HEK293 (cell line): ENCODE data around the gene PRKG1.

Experiments
- CTCF ChIA-PET: fragments of 350-600 bp; formaldehyde crosslinking; extraction: SDS; loops from one replicate; lab custom pipeline; 2021; ENCODE audit warnings: antibody characterized with exemption; lab: Yijun Ruan, JAX
- POLR2A ChIA-PET: fragments of 300-600 bp; formaldehyde crosslinking; extraction: SDS; loops from one replicate; lab custom pipeline; 2020; ENCODE audit warnings: antibody characterized with exemption, inconsistent platforms; lab: Yijun Ruan, JAX
- H3K27ac ChIP-seq: fragments of 200-500 bp; sonication (Bioruptor generic); 2 replicates; pipeline ENCODE4 v1.5.1; 2014; ENCODE audit warnings: low read depth, low read length, control low read depth, inconsistent platforms; ENCODE audit errors: extremely low read depth
- H3K36me3 ChIP-seq, 2 experiments: fragments of 200-500 bp in 1 of 2; sonication (Bioruptor generic) in 1 of 2; 1 replicate in 1 of 2; 2 replicates in 1 of 2; pipeline ENCODE4 v1.5.1; 2014 to 2017; ENCODE audit warnings: inconsistent platforms in 2 of 2, low read length in 2 of 2; ENCODE audit not compliant: control insufficient read depth in 2 of 2, insufficient read depth in 1 of 2
- H3K4me1 ChIP-seq: fragments of 200-500 bp; sonication (Bioruptor generic); 2 replicates; pipeline ENCODE4 v1.5.1; 2014; ENCODE audit warnings: mild to moderate bottlenecking, low read length, inconsistent platforms; ENCODE audit not compliant: control insufficient read depth, insufficient read depth
- H3K4me3 ChIP-seq: 2 replicates; pipeline ENCODE4 v1.5.1; 2011; ENCODE audit warnings: low read depth, mild to moderate bottlenecking, control low read depth, low read length, moderate library complexity
- H3K9me3 ChIP-seq: fragments of 200-500 bp; sonication (Bioruptor generic); 2 replicates; pipeline ENCODE4 v1.5.1; 2014; ENCODE audit warnings: low read depth, low read length, inconsistent platforms; ENCODE audit not compliant: control insufficient read depth, insufficient read depth
- ZNF138 ChIP-seq: fragments of 450-650 bp; formaldehyde crosslinking; IDR thresholded peaks from 2 replicates; pipeline ENCODE4 v1.5.1; 2016; ENCODE audit warnings: missing biosample characterization, missing genetic modification characterization, borderline replicate concordance
- ZNF24 ChIP-seq: fragments of 450-650 bp; formaldehyde crosslinking; IDR thresholded peaks from 2 replicates; pipeline ENCODE4 v1.5.1; 2016; ENCODE audit warnings: missing biosample characterization, missing genetic modification characterization
- ZNF311 ChIP-seq: fragments of 450-650 bp; formaldehyde crosslinking; IDR thresholded peaks from 2 replicates; pipeline ENCODE4 v1.5.1; 2017; ENCODE audit warnings: missing biosample characterization, missing genetic modification characterization, borderline replicate concordance
- ZNF510 ChIP-seq: fragments of 450-650 bp; formaldehyde crosslinking; IDR thresholded peaks from 2 replicates; pipeline ENCODE4 v1.5.1; 2018; ENCODE audit warnings: mild to moderate bottlenecking, missing genetic modification characterization, missing biosample characterization; ENCODE audit not compliant: insufficient replicate concordance
- ZNF560 ChIP-seq: fragments of 450-650 bp; formaldehyde crosslinking; IDR thresholded peaks from 2 replicates; pipeline ENCODE4 v1.5.1; 2017; ENCODE audit warnings: missing biosample characterization, missing genetic modification characterization, borderline replicate concordance
- ZNF654 ChIP-seq: fragments of 450-650 bp; formaldehyde crosslinking; IDR thresholded peaks from 2 replicates; pipeline ENCODE4 v1.5.1; 2016; ENCODE audit warnings: low read depth, missing biosample characterization, missing genetic modification characterization
- ZSCAN30 ChIP-seq: fragments of 450-650 bp; IDR thresholded peaks from 2 replicates; pipeline ENCODE4 v1.5.1; 2018; ENCODE audit warnings: missing biosample characterization, mild to moderate bottlenecking, missing genetic modification characterization, moderate library complexity
- TF ChIP-seq, protein P1 (sequence below): fragments of 450-650 bp; formaldehyde crosslinking; conservative IDR thresholded peaks from 2 replicates; pipeline ENCODE4 v1.5.1; 2016; ENCODE audit warnings: low read depth, missing biosample characterization, missing genetic modification characterization
- TF ChIP-seq, protein P2 (sequence below): fragments of 450-650 bp; formaldehyde crosslinking; IDR thresholded peaks from 2 replicates; pipeline ENCODE4 v1.5.1; 2016; ENCODE audit warnings: missing biosample characterization, missing genetic modification characterization
- TF ChIP-seq, protein P3 (sequence below): fragments of 450-650 bp; formaldehyde crosslinking; IDR thresholded peaks from 2 replicates; pipeline ENCODE4 v1.5.1; 2016; ENCODE audit warnings: missing biosample characterization, missing genetic modification characterization
- TF ChIP-seq, protein P4 (sequence below): fragments of 450-650 bp; formaldehyde crosslinking; IDR thresholded peaks from 2 replicates; pipeline ENCODE4 v1.5.1; 2017; ENCODE audit warnings: missing biosample characterization, missing genetic modification characterization

Gene PRKG1

DNA sequence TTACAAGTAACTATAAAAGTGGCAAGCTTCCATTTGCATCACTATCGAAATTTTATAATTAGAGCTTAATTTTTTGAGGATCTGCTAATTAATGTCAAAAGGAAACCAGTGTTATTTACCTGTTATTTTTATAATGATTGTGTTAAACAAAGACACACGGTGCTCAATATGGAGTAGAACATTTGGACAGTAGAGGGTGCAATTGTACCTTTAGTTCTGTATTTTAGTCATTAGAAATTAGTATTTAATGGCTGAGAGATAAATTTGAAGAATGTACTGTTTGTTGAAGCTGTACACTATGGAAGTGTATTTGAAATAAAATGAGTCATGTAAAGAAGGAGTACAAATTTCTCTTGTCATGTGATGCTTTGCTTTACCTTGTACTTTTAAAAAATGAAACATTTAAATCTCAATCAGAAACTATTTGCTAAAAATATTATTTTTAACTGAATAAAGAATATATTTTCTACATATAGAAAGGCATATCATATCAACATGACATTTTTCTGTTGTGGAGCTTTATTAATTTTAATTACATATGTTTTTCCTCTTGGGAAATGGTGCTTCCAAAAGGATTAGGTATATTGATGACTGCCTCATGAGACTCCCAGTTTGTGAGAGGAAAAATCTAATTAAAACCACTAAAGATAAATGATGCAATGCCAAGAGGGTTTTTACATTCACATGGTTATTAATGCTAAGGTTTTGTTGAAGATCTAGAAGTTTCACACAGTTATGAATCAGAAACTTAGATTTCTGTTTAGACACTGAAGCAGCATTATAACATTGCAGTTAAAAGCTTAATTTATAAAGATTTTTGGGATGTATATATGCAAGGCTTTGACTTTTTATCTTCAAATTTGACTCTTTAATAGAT is 10.4 kb upstream of the PRKG1 start:
- TF ChIP-seq ZSCAN30 (tag by site-specific recombination) (no peak), ZNF654 (peak; percentile 79)
- TF ChIP-seq, protein P1, sequence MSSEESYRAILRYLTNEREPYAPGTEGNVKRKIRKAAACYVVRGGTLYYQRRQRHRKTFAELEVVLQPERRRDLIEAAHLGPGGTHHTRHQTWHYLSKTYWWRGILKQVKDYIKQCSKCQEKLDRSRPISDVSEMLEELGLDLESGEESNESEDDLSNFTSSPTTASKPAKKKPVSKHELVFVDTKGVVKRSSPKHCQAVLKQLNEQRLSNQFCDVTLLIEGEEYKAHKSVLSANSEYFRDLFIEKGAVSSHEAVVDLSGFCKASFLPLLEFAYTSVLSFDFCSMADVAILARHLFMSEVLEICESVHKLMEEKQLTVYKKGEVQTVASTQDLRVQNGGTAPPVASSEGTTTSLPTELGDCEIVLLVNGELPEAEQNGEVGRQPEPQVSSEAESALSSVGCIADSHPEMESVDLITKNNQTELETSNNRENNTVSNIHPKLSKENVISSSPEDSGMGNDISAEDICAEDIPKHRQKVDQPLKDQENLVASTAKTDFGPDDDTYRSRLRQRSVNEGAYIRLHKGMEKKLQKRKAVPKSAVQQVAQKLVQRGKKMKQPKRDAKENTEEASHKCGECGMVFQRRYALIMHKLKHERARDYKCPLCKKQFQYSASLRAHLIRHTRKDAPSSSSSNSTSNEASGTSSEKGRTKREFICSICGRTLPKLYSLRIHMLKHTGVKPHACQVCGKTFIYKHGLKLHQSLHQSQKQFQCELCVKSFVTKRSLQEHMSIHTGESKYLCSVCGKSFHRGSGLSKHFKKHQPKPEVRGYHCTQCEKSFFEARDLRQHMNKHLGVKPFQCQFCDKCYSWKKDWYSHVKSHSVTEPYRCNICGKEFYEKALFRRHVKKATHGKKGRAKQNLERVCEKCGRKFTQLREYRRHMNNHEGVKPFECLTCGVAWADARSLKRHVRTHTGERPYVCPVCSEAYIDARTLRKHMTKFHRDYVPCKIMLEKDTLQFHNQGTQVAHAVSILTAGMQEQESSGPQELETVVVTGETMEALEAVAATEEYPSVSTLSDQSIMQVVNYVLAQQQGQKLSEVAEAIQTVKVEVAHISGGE (tag by site-specific recombination), result no peak
- TF ChIP-seq, protein P2, sequence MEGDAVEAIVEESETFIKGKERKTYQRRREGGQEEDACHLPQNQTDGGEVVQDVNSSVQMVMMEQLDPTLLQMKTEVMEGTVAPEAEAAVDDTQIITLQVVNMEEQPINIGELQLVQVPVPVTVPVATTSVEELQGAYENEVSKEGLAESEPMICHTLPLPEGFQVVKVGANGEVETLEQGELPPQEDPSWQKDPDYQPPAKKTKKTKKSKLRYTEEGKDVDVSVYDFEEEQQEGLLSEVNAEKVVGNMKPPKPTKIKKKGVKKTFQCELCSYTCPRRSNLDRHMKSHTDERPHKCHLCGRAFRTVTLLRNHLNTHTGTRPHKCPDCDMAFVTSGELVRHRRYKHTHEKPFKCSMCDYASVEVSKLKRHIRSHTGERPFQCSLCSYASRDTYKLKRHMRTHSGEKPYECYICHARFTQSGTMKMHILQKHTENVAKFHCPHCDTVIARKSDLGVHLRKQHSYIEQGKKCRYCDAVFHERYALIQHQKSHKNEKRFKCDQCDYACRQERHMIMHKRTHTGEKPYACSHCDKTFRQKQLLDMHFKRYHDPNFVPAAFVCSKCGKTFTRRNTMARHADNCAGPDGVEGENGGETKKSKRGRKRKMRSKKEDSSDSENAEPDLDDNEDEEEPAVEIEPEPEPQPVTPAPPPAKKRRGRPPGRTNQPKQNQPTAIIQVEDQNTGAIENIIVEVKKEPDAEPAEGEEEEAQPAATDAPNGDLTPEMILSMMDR (tag by site-specific recombination), result peak; percentile 34; the same call in 1 of the 2 replicates
- TF ChIP-seq, protein P3, sequence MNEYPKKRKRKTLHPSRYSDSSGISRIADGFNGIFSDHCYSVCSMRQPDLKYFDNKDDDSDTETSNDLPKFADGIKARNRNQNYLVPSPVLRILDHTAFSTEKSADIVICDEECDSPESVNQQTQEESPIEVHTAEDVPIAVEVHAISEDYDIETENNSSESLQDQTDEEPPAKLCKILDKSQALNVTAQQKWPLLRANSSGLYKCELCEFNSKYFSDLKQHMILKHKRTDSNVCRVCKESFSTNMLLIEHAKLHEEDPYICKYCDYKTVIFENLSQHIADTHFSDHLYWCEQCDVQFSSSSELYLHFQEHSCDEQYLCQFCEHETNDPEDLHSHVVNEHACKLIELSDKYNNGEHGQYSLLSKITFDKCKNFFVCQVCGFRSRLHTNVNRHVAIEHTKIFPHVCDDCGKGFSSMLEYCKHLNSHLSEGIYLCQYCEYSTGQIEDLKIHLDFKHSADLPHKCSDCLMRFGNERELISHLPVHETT (tag by site-specific recombination), result no peak
- CTCF ChIA-PET, result interaction anchor here (0.5 to 3.2 kb wide), 45 partner anchors 10 to 1153 kb away, joined by 3 to 45 read pairs (median 3); partner anchors contain the start of gene PRKG1
- H3K9me3 ChIP-seq, result no peaks in the 10 kb centered on the region
- no peak overlapping the region for H3K27ac ChIP-seq
- 0 out of 2 replicates have a peak, but pooled peaks cover 4% of the 10 kb centered on the region for H3K4me1 ChIP-seq
- POLR2A ChIA-PET, result interaction anchor here (1.1 kb wide), 1 partner anchor 11 kb away, joined by 3 read pairs; the partner anchor contains the start of gene PRKG1
- H3K36me3 ChIP-seq, result no peaks in the 10 kb centered on the region
- no peak overlapping the region for H3K4me3 ChIP-seq

DNA sequence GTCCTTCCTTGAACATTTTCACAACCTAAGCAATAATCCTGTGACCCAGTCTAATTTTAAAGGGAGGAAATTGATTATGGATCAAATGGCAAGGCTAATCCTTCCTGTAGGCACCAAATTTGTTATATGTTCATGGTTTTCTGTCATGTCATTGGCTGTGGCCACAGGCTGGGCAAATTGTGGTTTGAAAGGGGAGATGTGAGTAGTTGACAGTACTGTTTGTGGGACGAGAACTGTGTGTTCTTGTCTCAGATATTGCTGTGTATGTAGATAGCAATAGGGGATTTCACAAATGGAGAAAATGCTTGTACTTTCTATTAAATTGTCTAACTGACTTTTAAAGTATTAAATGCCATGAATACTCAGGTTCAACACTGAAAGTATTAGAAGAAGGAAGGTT is 8.1 kb upstream of the PRKG1 start:
- Histone ChIP-seq H3K9me3 (no peaks in the 10 kb centered on the region), H3K4me1 (0 out of 2 replicates have a peak, but pooled peaks cover 4% of the 10 kb centered on the region), H3K4me3 (no peak overlapping the region), H3K27ac (no peak overlapping the region), H3K36me3 (no peaks in the 10 kb centered on the region)
- ChIA-PET CTCF (interaction anchor here (0.6 to 0.7 kb wide), 3 partner anchors 216 to 1150 kb away, joined by 3 read pairs; no protein-coding TSS in a partner anchor), POLR2A (no interaction called here)
- TF ChIP-seq ZNF24 (tag by site-specific recombination) (no peak), ZNF510 (tag by site-specific recombination) (no peak), ZNF560 (tag by site-specific recombination) (no peak), ZSCAN30 (tag by site-specific recombination) (no peak), ZNF311 (no peak)

DNA sequence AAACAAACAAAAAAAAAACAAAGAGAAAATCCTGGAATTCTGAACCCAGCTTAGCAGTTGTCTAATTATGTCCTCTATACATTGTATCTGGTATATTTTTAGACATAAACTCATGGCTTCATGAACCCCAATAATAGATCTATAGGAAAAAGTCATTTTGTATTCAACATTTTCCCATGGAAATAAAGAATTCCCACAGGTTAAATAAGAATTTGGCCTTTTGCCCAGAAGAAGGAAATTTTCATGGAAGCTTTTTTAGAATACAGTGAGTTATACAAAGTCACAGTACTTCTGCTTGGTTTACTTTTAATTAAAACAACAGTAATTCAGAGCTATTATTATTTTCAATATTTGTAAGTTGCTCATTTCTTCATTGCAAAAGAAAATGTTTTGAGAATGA is 2.1 kb upstream of the PRKG1 start:
- Histone ChIP-seq H3K4me3 (no peak overlapping the region), H3K27ac (no peak overlapping the region), H3K4me1 (peaks cover 19% of the 10 kb centered on the region), H3K36me3 (no peaks in the 10 kb centered on the region), H3K9me3 (no peaks in the 10 kb centered on the region)
- ChIA-PET POLR2A (no interaction called here), CTCF (interaction anchor here (0.6 to 1.6 kb wide), 2 partner anchors 37 to 317 kb away, joined by 3 read pairs; no protein-coding TSS in a partner anchor)
- no peak for TF ChIP-seq ZNF138 (tag by site-specific recombination)
- TF ChIP-seq, protein P4, sequence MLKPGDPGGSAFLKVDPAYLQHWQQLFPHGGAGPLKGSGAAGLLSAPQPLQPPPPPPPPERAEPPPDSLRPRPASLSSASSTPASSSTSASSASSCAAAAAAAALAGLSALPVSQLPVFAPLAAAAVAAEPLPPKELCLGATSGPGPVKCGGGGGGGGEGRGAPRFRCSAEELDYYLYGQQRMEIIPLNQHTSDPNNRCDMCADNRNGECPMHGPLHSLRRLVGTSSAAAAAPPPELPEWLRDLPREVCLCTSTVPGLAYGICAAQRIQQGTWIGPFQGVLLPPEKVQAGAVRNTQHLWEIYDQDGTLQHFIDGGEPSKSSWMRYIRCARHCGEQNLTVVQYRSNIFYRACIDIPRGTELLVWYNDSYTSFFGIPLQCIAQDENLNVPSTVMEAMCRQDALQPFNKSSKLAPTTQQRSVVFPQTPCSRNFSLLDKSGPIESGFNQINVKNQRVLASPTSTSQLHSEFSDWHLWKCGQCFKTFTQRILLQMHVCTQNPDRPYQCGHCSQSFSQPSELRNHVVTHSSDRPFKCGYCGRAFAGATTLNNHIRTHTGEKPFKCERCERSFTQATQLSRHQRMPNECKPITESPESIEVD (tag by site-specific recombination), result 0 out of 2 replicates have a peak, but pooled peaks have one; percentile 24
